Hepatocyte (in vitro differentiated cells): ENCODE data around the gene PSMF1. TPM values are rescaled to one million over a fixed set of nuclear protein-coding genes. Genes with fewer than 3 reads are reported as not detected.

Experiments
- DNase-seq: peaks from one replicate; pipeline ENCODE4 v3.0.0-alpha.2; 2016; ENCODE audit warnings: low spot score
- H2AFZ ChIP-seq: fragments of 200-600 bp; sonication (generic); 2 replicates; pipeline ENCODE4 v1.6.0; 2016; ENCODE audit warnings: antibody characterized with exemption, mild to moderate bottlenecking
- H3K27ac ChIP-seq: fragments of 200-600 bp; sonication (generic); 2 replicates; pipeline ENCODE4 v1.5.1; 2016; ENCODE audit warnings: mild to moderate bottlenecking
- H3K27me3 ChIP-seq: fragments of 200-600 bp; sonication (generic); 2 replicates; pipeline ENCODE4 v1.6.1; 2016
- H3K36me3 ChIP-seq: fragments of 200-600 bp; sonication (generic); replicated peaks from 2 replicates; pipeline ENCODE4 v1.5.1; 2016; ENCODE audit warnings: low read depth; ENCODE audit not compliant: insufficient read depth
- H3K4me1 ChIP-seq: fragments of 200-600 bp; sonication (generic); 2 replicates; pipeline ENCODE4 v1.5.1; 2016; ENCODE audit warnings: mild to moderate bottlenecking, moderate library complexity; ENCODE audit not compliant: insufficient read depth
- H3K4me2 ChIP-seq: fragments of 200-600 bp; sonication (generic); 2 replicates; pipeline ENCODE4 v1.6.0; 2016
- H3K4me3 ChIP-seq: fragments of 200-600 bp; sonication (generic); 2 replicates; pipeline ENCODE4 v1.5.1; 2016; ENCODE audit warnings: mild to moderate bottlenecking
- H3K79me2 ChIP-seq: fragments of 200-600 bp; sonication (generic); 2 replicates; pipeline ENCODE4 v1.6.0; 2017; ENCODE audit warnings: mild to moderate bottlenecking
- H3K9me2 ChIP-seq: fragments of 200-600 bp; sonication (generic); replicated peaks from 2 replicates; pipeline ENCODE4 v1.6.0; 2017; ENCODE audit warnings: mild to moderate bottlenecking; ENCODE audit not compliant: insufficient read depth
- H3K9me3 ChIP-seq: fragments of 200-600 bp; sonication (generic); 2 replicates; pipeline ENCODE4 v1.5.1; 2016; ENCODE audit warnings: low read depth, mild to moderate bottlenecking
- H4K20me1 ChIP-seq: fragments of 200-600 bp; sonication (generic); 2 replicates; pipeline ENCODE4 v1.6.0; 2016; ENCODE audit warnings: mild to moderate bottlenecking; ENCODE audit not compliant: insufficient read depth, poor library complexity, severe bottlenecking
- CTCF ChIP-seq: fragments of 200-600 bp; sonication (generic); IDR thresholded peaks from 2 replicates; pipeline ENCODE4 v1.5.1; 2016; ENCODE audit warnings: antibody characterized with exemption, mild to moderate bottlenecking; ENCODE audit not compliant: poor library complexity
- EZH2 ChIP-seq: fragments of 200-600 bp; sonication (generic); IDR thresholded peaks from 2 replicates; pipeline ENCODE4 v1.6.1; 2016; ENCODE audit warnings: antibody characterized with exemption, mild to moderate bottlenecking, borderline replicate concordance
- EZH2phosphoT487 ChIP-seq: fragments of 200-600 bp; sonication (generic); IDR thresholded peaks from one replicate; pipeline ENCODE4 v1.6.1; 2018; ENCODE audit warnings: antibody characterized with exemption, mild to moderate bottlenecking, low read depth, moderate library complexity; ENCODE audit not compliant: unreplicated experiment, severe bottlenecking
- WGBS: methylation state at CpG from one replicate; pipeline ENCODE4 v1.1.6; 2016; ENCODE audit warnings: low lambda C conversion rate; ENCODE audit errors: missing lambda C conversion rate; 5-methylcytosine and 5-hydroxymethylcytosine counted together
- polyA plus RNA-seq: library from polyadenylated mRNA; unstranded; fragments of >200 nt; fragmentation: Nextera tagmentation; extraction: Ambion mirVana; gene quantifications from 2 replicates; pipeline ENCODE4 v1.2.1, GENCODE V29; 2016
- total RNA-seq: library from RNA; depleted of rRNA; stranded (reverse); fragments of >200 nt; gene quantifications from 2 replicates; pipeline ENCODE4 v1.2.3, GENCODE V29; 2014

The PSMF1 gene
- total and polyA plus RNA-seq, 2 experiments from 2014 or later = 97.3 to 126 TPM

GRCh38 chr20:1125277-1125676 lies 6.9 kb downstream of the PSMF1 start:
- WGBS = 93% methylated on average over 7 of the region's 7 CpGs
- Histone ChIP-seq H3K9me2 (no peaks in the 10 kb centered on the region), H3K4me1 (peaks cover 19% of the 10 kb centered on the region), H3K27ac (no peak overlapping the region), H4K20me1 (peaks cover 21% of the 10 kb centered on the region), H3K4me3 (no peak overlapping the region), H3K4me2 (no peak overlapping the region), H3K9me3 (no peaks in the 10 kb centered on the region), H3K79me2 (peaks cover 57% of the 10 kb centered on the region), H3K27me3 (no peaks in the 10 kb centered on the region), H2AFZ (no peak overlapping the region), H3K36me3 (no peaks in the 10 kb centered on the region)
- no peak for DNase-seq
- TF ChIP-seq CTCF (no peak), EZH2phosphoT487 (no peak), EZH2 (no peak)

- H4K20me1 ChIP-seq = peaks cover 14% of the 10 kb centered on the region
- TF ChIP-seq EZH2 = no peak
- DNase-seq = no peak
- H2AFZ ChIP-seq = no peak overlapping the region
- peaks cover 46% of the 10 kb centered on the region for H3K79me2 ChIP-seq
- H3K9me2 ChIP-seq = no peaks in the 10 kb centered on the region
- 85% methylated on average over 1 of the region's 1 CpG for WGBS
- H3K9me3 ChIP-seq = peaks cover 5% of the 10 kb centered on the region
- no peak overlapping the region for H3K4me3 ChIP-seq
- peaks cover under 1% of the 10 kb centered on the region for H3K4me1 ChIP-seq
- no peaks in the 10 kb centered on the region for H3K36me3 ChIP-seq
- no peak overlapping the region for H3K27ac ChIP-seq
- H3K4me2 ChIP-seq = no peak overlapping the region
- H3K27me3 ChIP-seq = no peaks in the 10 kb centered on the region
Observed at GRCh38 chr20:1127840-1128239, 9.4 kb downstream of the PSMF1 start.

- Histone ChIP-seq H3K4me3 (no peak overlapping the region), H3K36me3 (no peaks in the 10 kb centered on the region), H3K27me3 (no peaks in the 10 kb centered on the region), H3K79me2 (peaks cover 28% of the 10 kb centered on the region), H3K9me3 (peaks cover 5% of the 10 kb centered on the region), H4K20me1 (peaks cover 4% of the 10 kb centered on the region), H2AFZ (no peak overlapping the region), H3K4me2 (no peak overlapping the region), H3K27ac (no peak overlapping the region), H3K9me2 (no peaks in the 10 kb centered on the region), H3K4me1 (no peaks in the 10 kb centered on the region)
- DNase-seq = no peak
- WGBS = 82% methylated on average over 4 of the region's 4 CpGs
- TF ChIP-seq CTCF (no peak), EZH2phosphoT487 (no peak), EZH2 (no peak)
Observed at GRCh38 chr20:1130058-1130694, 11.8 kb downstream of the PSMF1 start.

- H3K36me3 ChIP-seq = no peaks in the 10 kb centered on the region
- H3K4me2 ChIP-seq = no peak overlapping the region
- H3K79me2 ChIP-seq = peaks cover 25% of the 10 kb centered on the region
- H3K9me2 ChIP-seq = no peaks in the 10 kb centered on the region
- 95% methylated on average over 5 of the region's 5 CpGs for WGBS
- H3K9me3 ChIP-seq = peaks cover 5% of the 10 kb centered on the region
- H2AFZ ChIP-seq = no peak overlapping the region
- H3K4me1 ChIP-seq = no peaks in the 10 kb centered on the region
- DNase-seq = no peak
- no peak overlapping the region for H3K4me3 ChIP-seq
- H3K27ac ChIP-seq = no peak overlapping the region
- H4K20me1 ChIP-seq = peaks cover 4% of the 10 kb centered on the region
- no peak for TF ChIP-seq CTCF
- no peak for TF ChIP-seq EZH2phosphoT487
- no peak for TF ChIP-seq EZH2
- H3K27me3 ChIP-seq = no peaks in the 10 kb centered on the region
Observed at GRCh38 chr20:1130847-1131246, 12.4 kb downstream of the PSMF1 start.
